Activated naive CD4-positive, alpha-beta T cell treated with anti-CD3 and anti-CD28 coated beads, Interleukin-2, amount 50 U/mL, for 72 hours (primary cell): ENCODE data around the gene NMU. TPM values are rescaled to one million over a fixed set of nuclear protein-coding genes. Genes with fewer than 3 reads are reported as not detected.
"Not testable (repeated sequence)": the region's sequence is repeated elsewhere in the genome, so short reads cannot be mapped to it uniquely, and the experiment has no call there.

Experiments
- ATAC-seq, 2 donors: fragments of 150-1000 bp; cut with Tn5 transposase; 2 replicates each; pipeline ENCODE4 v1.10.0; 2021; ENCODE audit warnings: mild to moderate bottlenecking in 2 of 2, moderate library complexity in 2 of 2
- DNase-seq, 2 donors: peaks; one replicate each; pipeline ENCODE4 v3.0.0; 2021 to 2022; ENCODE audit warnings: low spot score in 2 of 2
- H3K27ac Mint-ChIP-seq, 2 donors: one replicate each; pipeline ENCODE4 v1.8.0; 2022; ENCODE audit warnings: mild to moderate bottlenecking in 2 of 2, mixed read lengths in 2 of 2
- H3K36me3 Mint-ChIP-seq, 2 donors: one replicate each; pipeline ENCODE4 v1.8.0; 2022; ENCODE audit warnings: mixed read lengths in 2 of 2
- H3K9me3 Mint-ChIP-seq, 2 donors: one replicate each; pipeline ENCODE4 v1.8.0; 2022; ENCODE audit warnings: mixed read lengths in 2 of 2
- total RNA-seq, 2 donors: library from RNA; stranded (reverse); gene quantifications; one replicate each; pipeline ENCODE4 v1.2.3, GENCODE V29; 2022

Gene NMU
- total RNA-seq, 2 donors from 2014 or later: 0.35 TPM; not detected in 1

DNA sequence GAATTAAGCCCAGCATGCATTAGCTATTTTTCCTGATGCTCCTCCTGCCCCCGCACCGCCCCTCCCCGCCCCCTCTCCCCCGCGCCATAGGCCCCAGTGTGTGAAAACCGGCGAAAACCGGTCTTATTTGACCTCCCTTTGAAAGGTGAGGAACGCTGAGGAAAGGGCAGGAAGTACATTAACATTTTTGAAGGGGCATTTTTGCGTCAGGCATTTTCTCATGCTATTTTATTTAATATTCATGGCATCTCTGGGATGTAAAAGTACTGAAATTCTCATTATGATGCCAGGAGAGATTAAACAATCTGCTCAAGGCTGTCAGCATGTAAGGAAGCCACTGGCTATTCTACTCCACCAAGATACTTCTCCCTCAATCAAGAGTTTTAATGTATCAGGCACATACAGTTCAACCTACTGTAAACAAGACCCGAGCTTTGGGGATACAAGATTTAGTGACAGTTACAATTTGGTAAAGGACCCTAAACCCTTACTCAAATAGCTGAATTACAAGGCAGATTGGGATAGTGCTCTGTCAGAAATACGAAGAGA is 1.2 kb upstream of the NMU start:
- DNase-seq (no peak), ATAC-seq (no peak)
- Mint-ChIP-seq H3K27ac (no peak overlapping the region), H3K36me3 (peaks cover 0 to 7% of the 10 kb centered on the region in 2 donors), H3K9me3 (no peaks in the 10 kb centered on the region)

DNA sequence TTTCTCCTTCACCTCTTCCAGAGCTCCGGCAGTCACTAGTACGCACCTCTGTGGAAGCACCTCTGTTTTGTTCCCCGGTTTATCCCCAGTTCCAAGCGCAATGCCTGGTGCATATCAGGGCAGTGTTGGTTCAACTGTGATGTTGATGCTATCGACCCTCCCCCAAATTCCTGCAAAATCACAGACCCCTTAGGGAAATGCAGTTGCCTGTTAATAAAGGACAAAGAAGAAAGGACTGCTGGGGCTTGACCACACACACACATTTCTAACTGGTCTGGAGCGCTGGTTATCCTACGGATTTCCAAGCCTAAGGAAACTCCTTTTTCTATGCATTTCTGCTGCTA is 530 bp upstream of the NMU start:
- Mint-ChIP-seq H3K9me3 (no peaks in the 10 kb centered on the region), H3K36me3 (peaks cover 0 to 7% of the 10 kb centered on the region in 2 donors), H3K27ac (no peak overlapping the region)
- ATAC-seq (no peak), DNase-seq (no peak)

DNA sequence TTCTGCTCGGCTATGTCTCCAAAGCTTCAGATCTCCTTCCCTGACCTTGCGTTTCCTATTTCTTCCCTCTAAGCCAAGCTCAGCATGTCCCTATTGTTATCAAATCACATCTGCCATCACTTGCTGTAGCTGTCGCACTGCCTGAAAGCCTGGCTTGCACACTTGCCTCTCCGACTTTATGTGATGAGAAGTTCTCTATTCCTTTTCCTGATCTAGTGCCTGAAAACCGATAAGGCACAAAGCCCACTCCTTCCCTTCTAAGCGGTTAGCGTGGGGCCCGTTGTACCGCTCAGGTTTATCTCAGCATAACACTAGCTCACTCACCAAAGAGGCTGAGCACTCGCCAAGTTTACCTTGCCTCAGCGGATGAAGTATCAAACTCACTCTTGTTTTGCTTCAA is 816 bp downstream of the NMU start:
- Mint-ChIP-seq H3K36me3 (peaks cover 0 to 7% of the 10 kb centered on the region in 2 donors), H3K9me3 (no peaks in the 10 kb centered on the region), H3K27ac (no peak overlapping the region)
- DNase-seq (peak in 1 of 2 donors; percentile 3), ATAC-seq (peak in 1 of 2 donors; percentile 16)

DNA sequence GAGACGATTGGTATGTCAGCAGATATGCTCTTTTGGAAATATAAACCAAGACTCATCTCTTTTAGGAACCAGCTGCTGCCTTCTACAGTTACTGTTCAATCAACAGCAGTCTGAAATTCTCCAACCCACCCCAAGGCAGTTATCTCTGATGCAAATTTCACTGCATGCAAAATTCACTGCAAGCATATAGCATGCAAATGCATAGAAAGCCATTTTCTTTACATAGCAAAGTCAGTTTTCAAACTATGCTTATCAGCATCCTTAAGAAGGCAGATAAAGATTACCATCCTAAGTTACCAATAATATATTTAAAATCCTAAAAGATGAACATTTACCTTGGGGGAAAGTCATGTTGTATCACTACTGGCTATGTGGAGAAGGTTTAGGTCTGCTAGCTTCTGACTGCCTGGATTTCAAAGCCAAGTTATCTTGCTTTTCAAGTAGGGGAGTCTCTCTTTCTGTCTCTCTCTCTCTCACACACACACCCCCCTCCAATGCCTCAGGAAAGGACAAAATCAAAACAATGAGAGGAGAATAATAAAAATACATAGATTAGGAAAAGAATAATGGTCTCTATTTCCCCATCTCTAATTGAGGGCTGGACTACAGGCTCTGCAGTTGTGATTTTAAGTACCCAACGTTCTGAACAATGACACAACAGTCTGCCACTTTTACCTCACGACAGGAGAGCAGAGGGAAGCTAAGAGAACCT is 1.5 kb downstream of the NMU start:
- DNase-seq (no peak), ATAC-seq (no peak)
- Mint-ChIP-seq H3K9me3 (no peaks in the 10 kb centered on the region), H3K27ac (no peak overlapping the region), H3K36me3 (peaks cover 0 to 7% of the 10 kb centered on the region in 2 donors)

DNA sequence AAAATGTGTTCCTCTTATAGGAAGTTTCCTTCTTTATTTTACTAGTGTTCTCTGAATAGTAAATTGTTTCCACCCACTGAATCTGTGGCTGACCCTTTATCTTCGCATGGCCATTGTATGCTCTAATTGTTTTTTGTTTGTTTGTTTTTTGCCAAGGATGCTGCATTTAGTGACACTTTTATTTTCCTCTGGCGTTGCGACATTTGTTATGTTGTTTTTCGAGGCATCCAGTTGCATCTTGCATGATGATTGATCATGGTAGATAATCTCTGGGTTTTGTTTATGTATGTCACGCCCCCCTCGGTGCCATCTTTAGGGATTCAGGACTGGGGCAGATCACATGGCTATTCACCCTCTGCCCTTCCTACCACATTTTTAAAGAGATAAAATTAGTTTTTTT is 2.2 kb downstream of the NMU start:
- H3K36me3 Mint-ChIP-seq: peaks cover 0 to 7% of the 10 kb centered on the region in 2 donors
- no peaks in the 10 kb centered on the region for H3K9me3 Mint-ChIP-seq
- DNase-seq: no peak
- no peak overlapping the region for H3K27ac Mint-ChIP-seq
- no peak for ATAC-seq

DNA sequence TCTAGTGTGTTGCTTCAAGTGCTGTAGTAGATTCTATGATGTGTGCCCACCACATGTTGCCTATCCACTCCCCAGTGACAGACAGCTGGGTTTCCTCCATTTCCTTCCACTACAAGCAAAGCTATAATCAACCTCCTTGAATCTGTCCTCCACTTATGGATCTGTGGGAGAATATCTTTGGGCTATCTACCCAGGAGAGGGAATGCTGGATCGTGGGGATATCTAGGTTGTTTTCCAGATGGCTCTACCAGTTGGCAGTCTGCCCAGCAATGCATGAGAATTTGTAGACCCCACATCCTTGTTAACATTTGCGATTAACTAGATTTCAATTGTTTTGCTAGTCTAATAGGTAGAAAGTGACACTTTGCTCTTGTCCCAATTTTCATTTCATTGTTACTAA is 10.3 kb downstream of the NMU start:
- DNase-seq: no peak
- no peak overlapping the region for H3K27ac Mint-ChIP-seq
- no peaks in the 10 kb centered on the region for H3K36me3 Mint-ChIP-seq
- ATAC-seq: no peak
- no peaks in the 10 kb centered on the region for H3K9me3 Mint-ChIP-seq

DNA sequence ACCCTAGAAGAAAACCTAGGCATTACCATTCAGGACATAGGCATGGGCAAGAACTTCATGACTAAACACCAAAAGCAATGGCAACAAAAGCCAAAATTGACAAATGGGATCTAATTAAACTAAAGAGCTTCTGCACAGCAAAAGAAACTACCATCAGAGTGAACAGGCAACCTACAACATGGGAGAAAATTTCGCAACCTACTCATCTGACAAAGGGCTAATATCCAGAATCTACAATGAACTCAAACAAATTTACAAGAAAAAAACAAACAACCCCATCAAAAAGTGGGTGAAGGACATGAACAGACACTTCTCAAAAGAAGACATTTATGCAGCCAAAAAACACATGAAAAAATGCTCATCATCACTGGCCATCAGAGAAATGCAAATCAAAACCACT is 12.0 kb downstream of the NMU start:
- DNase-seq, H3K9me3 Mint-ChIP-seq, ATAC-seq, H3K36me3 Mint-ChIP-seq, H3K27ac Mint-ChIP-seq: not testable (repeated sequence)

DNA sequence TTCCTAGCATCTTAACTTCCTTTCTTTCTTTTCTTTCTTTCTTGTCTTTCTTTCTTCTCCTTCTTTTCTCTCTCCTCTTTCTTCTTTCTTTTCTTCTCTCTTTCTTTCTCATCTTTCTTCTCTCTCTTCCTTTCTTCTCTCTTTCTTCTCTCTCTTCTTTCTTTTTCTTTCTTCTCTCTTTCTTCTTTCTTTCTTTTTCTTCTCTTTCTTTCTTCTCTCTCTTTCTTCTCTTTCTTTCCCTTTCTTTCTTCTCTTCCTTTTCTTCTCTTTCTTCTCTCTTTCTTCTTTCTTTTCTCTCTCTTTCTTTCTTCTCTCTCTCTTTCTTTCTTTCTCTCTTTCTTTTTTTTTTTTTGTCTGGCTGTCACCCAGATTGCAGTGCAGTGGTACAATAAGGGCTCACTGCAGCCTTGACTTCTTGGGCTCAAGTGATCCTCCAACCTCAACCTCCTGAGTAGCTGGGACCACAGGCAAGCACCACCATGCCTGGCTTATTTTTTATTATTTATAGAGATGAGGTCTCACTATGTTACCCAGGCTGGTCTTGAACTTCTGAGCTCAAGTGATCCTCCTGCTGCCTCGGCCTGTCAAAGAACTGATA is 17.5 kb downstream of the NMU start:
- no peak overlapping the region for H3K27ac Mint-ChIP-seq
- no peaks in the 10 kb centered on the region for H3K36me3 Mint-ChIP-seq
- ATAC-seq (no peak), DNase-seq (no peak)
- H3K9me3 Mint-ChIP-seq: no peaks in the 10 kb centered on the region

DNA sequence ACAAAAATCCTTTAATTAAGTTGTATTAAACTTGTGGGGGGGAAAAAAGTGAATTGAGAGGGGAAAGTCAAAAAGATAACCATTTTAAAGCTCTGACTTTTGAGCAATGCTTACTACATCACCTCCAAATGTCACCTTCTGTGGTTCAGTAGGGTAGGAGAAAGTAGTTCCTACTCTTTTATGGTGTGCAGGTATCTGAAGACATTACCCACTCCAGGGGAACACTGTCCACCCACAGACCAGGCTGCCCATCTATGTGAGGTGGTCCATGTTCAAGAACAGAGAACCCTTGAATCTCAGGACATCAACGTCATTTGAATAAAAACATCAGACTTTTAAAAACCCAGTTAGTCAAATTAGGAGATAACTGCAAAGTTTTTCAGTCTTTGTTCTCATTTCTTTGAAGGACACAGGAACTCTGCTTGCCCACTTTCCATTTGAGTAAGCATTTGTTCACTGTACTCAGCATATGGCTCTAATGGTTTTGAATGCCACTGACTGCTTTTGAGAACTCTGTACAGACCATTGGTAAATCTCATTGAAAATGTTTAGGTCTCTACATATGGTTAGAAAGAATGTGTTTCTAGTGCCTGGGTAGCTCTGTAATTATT is 18.4 kb downstream of the NMU start:
- H3K36me3 Mint-ChIP-seq: no peaks in the 10 kb centered on the region
- H3K27ac Mint-ChIP-seq: no peak overlapping the region
- H3K9me3 Mint-ChIP-seq: no peaks in the 10 kb centered on the region
- ATAC-seq (peak in 1 of 2 donors; percentile 90), DNase-seq (no peak)

DNA sequence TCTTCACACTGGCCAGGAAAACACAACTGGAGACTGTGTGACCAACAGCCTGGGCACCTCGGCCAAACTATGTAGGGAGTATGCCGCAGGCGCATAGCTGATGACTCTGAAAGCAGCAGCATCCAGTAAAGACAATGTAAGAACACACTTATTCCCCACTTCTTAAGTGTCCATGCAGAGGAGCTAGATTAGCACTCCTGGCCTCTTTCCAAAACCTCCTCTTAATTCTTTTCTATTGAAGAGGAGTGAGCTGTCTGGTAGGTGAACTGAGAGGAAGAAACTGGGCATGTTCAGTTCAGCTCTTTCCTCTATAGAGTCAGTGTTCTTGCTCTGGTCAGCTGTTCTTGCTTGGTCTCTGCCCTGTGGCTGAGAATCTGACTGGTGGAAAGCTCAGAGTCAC is 21.1 kb downstream of the NMU start:
- no peaks in the 10 kb centered on the region for H3K9me3 Mint-ChIP-seq
- ATAC-seq (no peak), DNase-seq (no peak)
- H3K27ac Mint-ChIP-seq: no peak overlapping the region
- no peaks in the 10 kb centered on the region for H3K36me3 Mint-ChIP-seq

DNA sequence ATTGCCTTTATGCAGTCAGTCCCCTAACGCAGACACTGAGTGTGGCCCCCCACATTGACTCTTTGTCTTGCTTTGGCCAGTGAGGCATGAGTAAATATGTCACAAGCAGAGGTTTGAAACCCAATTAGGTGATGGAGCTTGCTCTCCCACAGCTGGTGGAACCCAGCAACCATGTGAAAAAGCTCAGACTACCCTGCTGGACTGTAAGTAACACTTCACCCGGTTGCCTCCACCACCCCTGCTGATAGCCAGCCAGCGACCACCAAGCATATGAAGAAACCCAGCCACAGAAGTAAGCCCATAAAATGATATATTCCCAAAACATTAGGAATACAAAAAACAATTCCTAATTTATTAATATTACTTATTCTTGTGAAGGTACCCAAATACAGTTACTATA is 22.5 kb downstream of the NMU start:
- DNase-seq: no peak
- no peak overlapping the region for H3K27ac Mint-ChIP-seq
- no peaks in the 10 kb centered on the region for H3K36me3 Mint-ChIP-seq
- no peaks in the 10 kb centered on the region for H3K9me3 Mint-ChIP-seq
- ATAC-seq: no peak

DNA sequence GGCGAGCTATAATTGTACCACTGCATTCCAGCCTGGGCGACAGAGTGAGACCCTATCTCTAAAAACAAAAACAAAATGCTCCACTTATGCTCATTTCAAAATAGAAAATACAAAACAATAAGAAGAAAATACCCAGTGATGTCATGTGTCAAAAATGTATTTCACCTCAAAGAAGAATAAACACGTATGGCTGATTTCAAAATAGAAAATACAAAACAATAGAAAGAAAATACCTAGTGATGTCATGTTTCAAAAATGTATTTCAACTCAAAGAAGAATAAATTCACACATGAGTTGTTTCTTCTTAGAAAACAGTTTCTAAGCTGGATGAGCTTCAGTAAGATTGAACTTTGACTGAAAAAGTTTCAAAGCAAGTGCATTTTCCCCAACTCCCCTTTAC is 23.8 kb downstream of the NMU start:
- Mint-ChIP-seq H3K9me3 (no peaks in the 10 kb centered on the region), H3K36me3 (no peaks in the 10 kb centered on the region), H3K27ac (no peak overlapping the region)
- ATAC-seq (no peak), DNase-seq (no peak)

DNA sequence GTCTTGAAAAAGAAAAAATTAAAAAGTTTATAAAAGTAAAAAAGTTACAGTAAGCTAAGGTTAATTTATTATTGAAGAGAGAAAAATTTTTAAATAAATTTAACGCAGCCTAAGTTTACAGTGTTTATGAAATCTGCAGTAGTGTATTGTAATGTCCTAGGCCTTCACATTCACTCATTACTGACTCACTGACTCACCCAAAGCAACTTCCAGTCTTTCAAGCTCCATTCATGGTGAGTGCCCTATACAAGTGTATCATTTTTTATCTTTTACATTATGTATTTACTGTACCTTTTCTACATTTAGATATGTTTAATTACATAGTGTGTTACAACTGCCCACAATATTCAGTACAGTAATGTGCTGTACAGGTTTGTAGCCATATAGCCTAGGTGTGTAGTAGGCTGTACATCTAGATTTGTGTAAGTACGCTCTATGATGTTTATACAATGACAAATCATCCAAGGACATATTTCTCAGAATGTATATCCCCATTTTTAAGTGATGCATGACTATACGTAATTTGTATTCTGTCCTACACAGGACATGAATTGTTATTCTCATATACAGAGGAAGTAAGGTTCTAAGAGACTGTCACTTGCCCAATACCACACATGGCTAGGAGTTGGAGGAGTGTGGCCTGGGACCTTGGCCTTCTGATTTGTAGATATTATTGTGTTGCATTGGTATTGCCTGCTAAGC is 24.6 kb downstream of the NMU start:
- H3K9me3 Mint-ChIP-seq: no peaks in the 10 kb centered on the region

DNA sequence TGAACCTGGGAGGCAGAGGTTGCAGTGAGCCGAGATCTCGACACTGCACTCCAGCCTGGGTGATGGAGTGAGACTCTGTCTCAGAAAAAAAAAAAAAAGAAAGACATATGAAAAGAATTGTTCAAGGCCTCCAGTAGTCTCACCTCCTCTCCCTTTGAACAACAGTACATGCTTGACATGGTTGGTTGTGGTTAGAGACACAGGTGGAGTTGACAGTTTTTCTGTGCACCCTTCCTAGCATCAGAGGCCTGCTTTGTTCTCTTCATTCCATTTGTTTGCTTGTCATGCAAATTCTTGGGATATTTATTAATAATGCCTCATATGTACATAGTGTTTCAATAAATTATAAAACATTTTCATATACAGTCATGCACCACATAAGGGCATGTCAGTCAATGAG is 25.7 kb downstream of the NMU start:
- H3K36me3 Mint-ChIP-seq: no peaks in the 10 kb centered on the region
- ATAC-seq: no peak

More for the DNA sequence above, 24.6 kb downstream of the NMU start:
- H3K27ac Mint-ChIP-seq: no peak overlapping the region
- DNase-seq (no peak), ATAC-seq (no peak)
- H3K36me3 Mint-ChIP-seq: no peaks in the 10 kb centered on the region

DNA sequence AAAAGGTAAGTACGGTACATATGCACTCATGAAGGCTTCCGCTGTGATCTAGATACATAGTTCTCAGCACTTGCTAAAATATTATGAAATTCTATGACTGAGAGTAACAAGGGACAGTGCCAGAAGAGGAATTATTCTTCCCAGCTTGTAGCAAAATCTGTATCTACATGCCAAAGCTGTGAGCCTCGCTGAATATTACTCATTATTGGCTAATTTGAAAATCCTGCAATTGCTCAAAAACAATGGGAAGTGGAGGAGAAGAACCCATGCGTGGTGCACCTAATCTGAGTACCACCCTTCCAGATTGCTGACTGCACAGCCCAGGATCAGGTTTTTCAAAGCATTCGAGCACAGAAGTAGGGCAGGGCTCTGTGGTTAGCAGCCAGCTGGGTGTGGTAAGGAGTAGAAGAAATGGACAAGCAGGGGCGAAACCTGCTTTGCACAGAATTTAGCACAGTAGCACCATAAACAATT is 26.7 kb downstream of the NMU start:
- no peak for ATAC-seq
- Mint-ChIP-seq H3K27ac (no peak overlapping the region), H3K9me3 (no peaks in the 10 kb centered on the region), H3K36me3 (no peaks in the 10 kb centered on the region)
- no peak for DNase-seq

More for the DNA sequence above, 25.7 kb downstream of the NMU start:
- DNase-seq: no peak
- H3K27ac Mint-ChIP-seq: no peak overlapping the region
- no peaks in the 10 kb centered on the region for H3K9me3 Mint-ChIP-seq

DNA sequence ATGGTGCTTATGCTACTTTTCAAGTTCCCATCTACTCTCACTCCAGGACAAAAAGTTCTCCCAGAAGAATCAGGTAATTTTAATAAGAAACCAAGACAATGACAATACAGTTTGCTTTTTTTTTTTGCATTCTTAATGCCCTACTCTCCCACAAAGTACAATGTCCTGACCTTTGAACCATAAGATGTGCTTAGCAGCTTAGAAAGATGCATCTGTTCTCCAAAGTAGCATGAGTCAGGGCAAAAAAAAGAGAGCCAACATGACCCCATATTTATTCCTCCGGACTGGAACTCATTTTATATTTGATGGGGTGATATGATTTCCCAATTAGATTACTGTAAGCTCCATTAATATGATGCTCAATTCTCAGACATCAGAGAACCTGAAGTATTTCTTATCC is 27.5 kb downstream of the NMU start:
- Mint-ChIP-seq H3K27ac (no peak overlapping the region), H3K9me3 (no peaks in the 10 kb centered on the region), H3K36me3 (no peaks in the 10 kb centered on the region)
- DNase-seq: no peak
- no peak for ATAC-seq

DNA sequence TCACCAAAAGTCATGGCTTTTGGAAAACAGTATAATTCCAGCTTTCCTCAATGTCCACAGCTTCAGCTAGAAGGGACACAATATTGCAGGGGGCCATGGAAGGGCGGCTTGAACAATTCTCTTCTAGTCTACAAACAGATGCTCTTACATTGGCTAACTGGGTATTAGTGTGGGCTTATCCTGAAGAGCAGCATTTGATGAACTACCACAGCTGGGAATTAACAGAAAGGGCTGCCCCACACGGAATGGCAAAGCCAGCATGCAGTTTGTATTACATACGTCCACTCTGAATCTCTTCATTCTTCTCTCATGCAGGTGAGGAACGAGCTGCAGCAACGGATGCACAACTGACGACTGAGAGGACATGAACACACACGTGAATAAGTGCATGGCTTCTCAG is 31.1 kb downstream of the NMU start:
- Mint-ChIP-seq H3K36me3 (no peaks in the 10 kb centered on the region), H3K27ac (no peak overlapping the region), H3K9me3 (no peaks in the 10 kb centered on the region)
- ATAC-seq: no peak
- DNase-seq: no peak
